Measurements from ENCODE around the gene DNAH8.
"Not testable (repeated sequence)": the region's sequence is repeated elsewhere in the genome, so short reads cannot be mapped to it uniquely, and the experiment has no call there.

Gene DNAH8

DNA sequence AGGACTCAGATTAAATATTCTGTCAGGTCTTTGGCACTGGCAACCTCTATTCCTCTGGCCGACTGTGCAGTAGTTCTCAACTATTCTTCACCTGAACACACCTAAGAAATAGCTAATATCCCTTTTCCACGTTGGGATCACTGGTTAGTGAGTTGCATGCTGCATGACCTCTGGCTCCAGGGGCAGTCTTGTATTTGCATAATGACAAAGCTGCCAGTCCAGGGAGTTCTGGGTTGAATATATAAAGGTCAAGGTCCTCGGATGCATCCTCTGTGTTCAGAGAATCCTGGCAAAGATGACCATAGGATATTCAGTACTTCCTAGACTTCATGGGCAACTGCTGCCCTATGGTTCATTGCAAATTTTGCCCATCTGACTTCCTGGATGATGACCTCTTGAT lies 131.2 kb downstream of the DNAH8 start:
- DNase-seq = no peak

DNA sequence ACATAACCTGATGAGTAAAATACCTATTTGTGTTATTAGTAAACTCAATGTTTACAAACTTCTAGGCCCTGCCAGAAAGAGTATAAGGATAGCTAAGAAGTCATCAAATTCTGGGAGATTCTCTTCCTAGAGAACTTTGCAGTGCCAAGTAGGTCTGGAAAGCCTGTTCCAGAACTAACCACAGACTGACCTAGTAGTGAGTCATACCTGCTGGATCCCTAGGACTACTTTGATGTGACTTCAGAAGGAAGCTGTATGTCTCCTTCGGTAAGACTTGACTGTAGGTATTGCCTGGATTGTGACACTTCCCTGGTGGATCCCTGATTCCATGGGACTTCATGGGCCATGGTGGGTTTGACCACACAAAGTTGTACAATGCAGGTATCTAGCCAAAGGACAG lies 131.7 kb downstream of the DNAH8 start:
- DNase-seq = no peak

DNA sequence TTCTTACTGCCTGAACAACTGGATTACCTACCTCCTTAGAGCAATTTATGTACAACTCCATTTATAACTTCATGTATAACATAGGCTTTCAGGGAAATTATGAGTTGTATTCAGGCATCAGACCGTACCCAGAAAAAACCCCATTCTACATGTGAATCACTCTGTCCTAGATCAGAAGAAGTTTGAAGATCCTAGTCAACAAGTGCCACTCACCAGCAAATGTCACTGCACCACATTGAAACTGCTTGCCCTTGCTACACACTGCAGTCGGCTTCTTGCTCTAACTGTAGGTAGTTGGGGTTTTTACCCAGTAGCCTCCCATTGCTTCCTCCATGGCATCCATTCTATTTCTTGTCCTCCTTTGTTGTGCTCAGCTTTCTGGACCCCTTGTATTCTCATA lies 132.4 kb downstream of the DNAH8 start:
- DNase-seq = no peak

DNA sequence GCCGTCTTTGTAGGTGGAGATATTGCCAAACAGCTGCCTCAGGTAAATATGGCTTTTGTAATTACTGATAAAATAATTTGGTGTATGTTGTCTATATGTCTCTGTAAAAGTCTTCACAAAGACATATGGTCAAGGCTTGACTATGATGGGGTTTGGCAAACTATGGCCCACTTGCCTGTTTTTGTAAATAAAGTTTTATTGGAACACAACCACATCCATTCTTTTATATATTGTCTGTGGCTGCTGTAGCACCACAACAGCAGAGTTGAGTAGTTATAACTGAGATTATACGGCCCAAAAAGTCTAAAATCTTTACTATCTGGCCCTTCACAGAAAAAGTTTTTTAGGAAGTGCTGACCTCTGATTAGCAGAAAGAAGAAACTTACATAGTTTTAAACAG lies 133.6 kb downstream of the DNAH8 start:
- no peak for DNase-seq

DNA sequence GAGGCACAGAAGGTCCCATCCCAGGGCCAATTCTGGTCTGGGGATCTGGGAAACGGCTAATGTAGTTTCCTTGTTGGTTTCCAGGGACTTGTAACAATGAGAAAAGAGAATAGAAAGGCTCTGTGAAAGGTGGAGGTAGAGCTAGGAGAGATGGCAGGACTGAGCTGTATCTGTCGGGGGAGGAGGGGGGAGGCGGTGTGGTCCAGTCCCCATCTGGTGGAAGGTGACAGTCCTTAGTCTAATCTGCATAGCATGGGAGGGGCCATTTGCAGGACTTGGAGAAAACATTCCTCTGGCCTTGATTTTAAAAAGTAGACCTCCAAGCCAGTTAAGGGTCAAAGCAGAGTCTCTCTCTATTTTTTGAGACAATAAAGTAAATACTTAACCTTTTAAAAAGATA lies 137.1 kb downstream of the DNAH8 start:
- no peak for DNase-seq

DNA sequence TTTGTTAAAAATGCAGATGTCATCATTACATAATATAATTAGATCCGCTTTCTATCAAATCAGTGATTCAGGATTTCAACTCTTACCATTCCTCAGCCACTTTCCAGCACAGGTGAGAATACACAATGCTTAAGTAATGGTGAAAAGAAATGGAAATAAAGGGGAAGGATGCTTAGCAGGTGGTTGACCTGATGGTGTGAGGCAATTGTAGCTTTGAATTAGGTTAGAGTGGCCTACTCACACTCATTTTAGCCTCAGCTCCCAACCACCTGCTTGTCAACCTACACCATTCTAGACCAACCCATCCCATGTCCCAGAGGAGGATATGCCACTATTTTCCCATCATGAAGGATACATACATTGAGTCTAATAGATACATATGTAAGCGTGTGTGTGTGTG lies 138.1 kb downstream of the DNAH8 start:
- DNase-seq = no peak

DNA sequence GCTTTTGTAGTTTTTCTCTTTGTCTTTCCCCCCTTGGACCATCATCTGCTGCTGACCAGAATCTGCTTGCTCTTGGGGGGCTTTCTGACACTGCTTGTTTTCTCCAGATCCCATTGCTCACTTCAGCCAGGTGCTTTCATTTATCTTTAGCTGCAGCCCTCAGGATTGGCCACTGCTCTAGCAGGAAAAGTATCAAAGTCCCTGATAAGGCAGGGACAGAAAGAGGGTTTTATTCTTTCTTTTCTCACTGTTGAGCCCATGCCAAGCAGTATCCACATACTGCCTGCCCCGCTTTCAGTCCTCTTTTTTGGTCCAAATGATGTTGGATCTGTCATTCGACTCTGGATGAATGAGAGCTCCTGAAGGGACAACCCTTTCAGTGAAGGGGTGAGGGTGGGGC lies 141.4 kb downstream of the DNAH8 start:
- DNase-seq = no peak

DNA sequence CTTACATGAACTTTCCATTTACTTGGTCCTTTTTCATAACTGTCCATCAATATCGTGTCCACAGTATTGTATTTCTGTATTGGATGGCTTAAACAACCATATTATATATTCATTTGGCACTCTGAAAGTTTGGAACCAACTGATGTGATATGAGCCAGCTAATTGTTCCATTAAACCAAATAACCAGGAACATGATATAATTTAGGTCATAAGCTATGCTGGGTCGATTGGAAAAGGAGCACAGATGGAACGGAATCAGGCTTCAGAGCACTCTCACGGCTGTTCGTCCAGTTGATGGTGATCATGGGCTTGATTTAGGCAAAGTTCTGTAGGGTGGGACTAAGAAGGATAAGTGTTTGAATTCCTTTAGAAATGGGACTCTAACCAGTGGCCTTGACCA lies 142.7 kb downstream of the DNAH8 start:
- DNase-seq = no peak

DNA sequence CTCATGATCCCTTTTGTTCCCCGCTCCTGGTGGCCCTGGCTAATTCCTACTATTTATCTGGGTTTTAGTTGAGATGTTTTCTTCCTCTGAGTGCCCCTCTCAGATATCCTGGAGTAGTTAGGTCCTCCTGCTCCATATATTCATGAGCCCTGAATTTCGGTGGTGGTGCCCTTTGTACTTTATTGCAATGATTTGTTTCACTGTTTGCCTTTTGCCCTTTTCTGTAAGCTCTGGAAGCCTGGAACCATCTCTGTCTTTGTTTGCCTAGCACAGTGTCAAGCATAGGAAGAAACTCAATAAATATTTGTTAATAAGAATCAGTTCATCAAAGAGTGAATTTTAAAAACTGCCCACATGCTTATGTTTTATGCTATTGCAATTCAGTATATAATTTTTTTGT lies 144.9 kb downstream of the DNAH8 start:
- DNase-seq = no peak

DNA sequence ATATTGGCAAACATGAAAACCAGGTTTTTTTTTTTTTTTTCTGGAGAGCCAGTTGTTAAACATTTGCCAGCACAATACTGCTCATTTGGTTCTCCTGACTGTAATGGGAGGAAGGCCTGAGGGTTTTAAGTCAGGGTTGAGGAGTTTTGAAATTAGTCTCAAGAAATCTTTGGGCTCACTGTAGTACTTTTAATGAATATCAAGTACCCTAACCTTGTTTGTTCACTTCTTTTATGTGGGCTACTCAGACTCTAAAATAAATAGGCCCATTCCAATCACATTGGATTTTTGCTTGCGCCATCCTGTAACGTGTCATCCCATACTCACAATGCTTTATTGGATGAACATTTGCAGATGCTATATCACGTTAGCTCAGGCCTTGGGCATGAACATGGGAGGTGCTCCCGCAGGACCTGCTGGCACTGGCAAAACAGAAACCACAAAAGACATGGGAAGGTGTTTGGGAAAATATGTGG lies 146.9 kb downstream of the DNAH8 start:
- no peak for DNase-seq

DNA sequence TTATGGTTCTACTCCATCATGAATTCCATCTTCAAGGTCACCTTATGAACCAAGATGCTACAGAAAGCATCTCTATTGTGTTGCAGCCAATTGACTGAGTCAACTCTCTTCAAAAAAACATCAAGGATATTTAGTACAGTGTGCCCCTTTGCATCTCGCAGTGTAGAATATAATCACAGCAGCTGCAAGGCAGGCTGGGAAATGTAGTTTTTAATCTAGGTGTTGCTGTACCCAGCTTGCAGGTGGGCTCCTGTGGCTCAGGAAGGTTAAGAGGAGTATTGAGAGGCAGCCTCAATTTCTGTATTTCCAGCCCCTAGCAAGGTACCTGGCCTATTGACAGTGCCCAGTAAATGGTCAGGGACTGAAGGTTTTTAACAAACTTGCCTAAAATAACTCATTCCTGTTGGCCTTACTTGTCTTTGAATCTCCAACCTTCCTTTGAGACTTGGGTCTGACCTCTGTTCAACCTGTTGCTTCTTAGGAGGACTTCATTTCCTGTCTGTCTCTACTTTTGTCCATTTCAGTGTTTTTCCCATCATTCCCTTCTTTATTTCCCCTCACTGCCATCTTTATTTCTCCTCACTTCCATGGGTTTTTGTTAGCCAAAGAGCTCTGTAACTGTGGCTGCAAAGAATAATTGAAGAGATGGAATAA lies 150.5 kb downstream of the DNAH8 start:
- DNase-seq = no peak

DNA sequence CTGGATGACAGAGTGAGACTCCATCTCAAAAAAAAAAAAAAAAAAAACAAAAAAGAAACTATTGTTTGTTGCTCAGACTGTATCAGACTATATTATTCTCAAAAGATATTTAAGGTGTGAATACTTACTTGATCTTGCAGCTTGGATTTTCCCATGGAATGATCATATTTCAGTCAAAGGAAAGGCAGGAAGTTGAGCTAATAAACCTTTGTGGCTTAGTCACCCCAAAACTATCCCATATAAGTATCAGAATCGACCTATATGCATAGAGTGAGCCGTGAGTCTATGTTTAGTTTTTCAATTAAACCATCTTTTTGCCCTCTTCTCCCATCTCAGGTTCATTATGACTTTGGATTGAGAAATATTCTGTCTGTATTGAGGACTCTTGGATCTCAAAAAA lies 152.6 kb downstream of the DNAH8 start:
- DNase-seq = no peak

DNA sequence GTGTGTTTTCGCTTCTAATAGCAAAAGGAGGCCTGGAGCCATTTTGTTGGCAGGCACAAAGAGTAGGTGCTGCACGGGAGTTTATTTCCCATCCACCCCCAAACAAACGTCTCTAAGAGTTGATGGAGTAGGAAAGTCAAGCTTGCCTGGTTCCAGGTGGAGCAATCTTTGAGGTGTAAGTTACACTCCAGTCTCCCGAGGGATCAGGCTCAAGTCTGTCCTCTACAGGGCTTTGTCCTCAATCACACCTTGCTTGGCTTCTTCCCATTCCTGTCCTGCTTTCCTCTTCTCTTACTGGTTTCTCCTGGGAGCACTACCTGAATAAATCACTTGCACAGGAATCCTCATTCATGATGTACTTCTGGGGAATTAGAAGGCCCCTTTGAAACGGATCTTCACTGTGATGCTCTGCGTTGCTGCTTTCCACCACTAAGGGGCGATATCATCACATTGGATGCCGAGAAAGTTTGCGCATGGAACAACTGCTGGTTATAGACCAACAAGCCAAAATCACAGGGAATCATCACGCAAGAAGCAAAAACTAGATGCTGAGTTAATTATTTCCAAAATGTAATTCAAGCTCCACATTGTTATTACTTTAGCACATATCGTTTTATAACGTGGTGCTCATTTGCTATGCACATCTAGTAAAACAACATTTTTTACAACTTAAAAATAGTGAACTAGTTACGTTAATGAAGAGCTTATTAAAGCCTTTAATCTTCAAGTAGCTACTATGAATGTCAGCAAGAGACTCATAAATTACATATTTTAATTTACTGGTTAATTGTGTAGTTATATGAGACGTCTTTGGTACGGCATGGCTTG lies 156.8 kb downstream of the DNAH8 start:
- peak; percentile 49 for DNase-seq

DNA sequence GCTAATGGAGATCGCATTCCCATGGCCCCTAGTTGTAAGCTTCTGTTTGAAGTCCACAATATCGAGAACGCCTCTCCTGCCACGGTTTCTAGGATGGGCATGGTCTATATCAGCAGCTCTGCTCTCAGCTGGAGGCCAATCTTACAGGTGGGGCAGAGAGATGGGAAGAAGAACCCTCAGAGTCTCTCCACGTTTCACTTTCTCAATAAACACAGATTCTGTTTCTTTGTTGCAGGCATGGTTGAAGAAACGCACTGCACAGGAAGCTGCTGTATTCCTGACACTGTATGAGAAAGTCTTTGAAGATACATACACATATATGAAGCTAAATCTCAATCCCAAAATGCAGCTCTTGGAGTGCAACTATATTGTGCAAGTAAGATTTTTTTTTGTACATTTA lies 157.9 kb downstream of the DNAH8 start:
- no peak for DNase-seq

DNA sequence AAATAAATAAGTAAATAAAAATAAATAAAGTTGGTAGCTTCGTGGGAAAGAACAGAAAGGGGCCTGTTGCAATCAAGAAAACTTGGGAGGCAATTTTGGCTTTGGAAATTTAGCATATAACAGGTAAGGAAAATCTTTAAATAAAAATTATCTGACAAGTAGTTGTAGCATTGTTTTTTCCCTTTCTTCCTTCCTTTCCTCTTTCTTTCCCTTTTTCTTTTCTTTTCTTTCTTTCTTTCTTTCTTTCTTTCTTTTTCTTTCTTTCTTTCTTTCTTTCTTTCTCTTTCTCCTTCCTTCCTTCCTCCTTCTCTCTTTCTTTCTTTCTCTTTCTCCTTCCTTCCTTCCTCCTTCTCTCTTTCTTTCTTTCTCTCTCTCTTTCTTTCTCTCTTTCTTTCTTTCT lies 158.7 kb downstream of the DNAH8 start:
- DNase-seq = not testable (repeated sequence)

DNA sequence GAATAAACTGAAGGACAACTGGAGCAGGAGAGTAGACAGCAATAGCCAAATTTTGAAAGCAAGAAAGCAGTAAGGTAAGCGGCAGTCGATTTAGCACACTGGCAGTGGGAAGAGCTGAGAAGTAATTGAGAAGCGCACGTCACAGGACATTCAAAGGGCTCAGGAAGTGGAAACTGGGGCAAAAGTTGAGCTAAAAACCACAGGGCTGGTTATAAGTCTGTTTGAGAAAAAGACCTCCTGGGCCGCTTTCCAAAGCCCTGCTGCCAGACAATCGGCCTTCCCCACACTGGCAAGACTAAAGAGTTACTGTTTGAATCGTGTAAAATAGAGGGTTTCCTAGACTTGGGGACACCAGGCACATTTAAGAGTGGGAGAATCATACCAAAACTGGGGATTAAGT lies 161.4 kb downstream of the DNAH8 start:
- peak; percentile 65 for DNase-seq

DNA sequence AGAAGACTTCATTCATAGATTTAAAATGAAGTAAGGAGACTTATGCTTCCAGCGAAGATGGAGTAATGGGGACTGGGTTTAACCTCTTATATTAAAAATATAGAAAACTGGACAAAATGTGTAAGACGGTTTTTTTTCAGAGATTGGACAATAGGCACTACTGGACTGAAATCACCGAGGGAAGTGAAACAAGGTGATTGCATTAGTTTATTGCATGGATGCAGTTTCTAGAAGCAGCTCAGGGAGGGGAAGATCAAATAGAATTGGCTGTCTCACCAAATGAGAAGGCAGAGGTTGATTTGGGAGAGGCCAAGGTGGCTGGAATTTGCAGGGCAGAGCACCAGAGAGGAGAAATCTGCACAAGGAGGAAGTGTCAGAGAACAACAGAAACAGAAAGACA lies 162.6 kb downstream of the DNAH8 start:
- no peak for DNase-seq

DNA sequence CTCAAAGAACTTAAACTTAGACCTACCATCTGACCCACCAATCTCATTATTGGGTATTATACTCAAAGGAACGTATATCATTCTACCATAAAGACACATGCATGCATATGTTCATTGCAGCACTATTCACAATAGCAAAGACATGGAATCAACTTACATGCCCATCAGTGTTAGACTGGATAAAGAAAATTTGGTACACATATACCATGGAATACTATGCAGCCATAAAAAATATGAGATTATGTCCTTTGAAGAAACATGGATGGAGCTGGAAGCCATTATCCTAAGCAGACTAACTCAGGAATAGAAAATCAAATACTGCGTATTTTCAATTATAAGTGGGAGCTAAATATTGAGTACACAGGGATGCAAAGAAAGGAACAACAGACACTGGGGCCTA lies 167.0 kb downstream of the DNAH8 start:
- no peak for DNase-seq

DNA sequence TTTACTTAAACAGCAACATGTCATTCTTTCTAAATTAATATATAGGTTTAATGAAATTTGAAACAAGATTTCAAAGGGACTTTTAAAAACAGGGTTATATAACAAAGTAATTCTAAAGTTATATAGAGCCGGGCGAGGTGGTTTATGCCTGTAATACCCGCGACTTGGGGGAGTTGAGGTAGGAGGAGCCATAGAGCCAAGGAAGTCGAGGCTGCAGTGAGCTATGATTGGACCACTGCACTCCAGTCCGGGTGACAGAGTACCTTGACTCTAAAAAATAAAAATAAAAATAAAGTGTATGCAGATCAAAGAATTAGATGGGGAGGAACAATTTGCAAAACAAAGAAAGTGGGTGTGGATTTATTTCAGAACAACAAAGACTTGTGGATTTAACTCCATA lies 182.4 kb downstream of the DNAH8 start:
- DNase-seq = no peak

DNA sequence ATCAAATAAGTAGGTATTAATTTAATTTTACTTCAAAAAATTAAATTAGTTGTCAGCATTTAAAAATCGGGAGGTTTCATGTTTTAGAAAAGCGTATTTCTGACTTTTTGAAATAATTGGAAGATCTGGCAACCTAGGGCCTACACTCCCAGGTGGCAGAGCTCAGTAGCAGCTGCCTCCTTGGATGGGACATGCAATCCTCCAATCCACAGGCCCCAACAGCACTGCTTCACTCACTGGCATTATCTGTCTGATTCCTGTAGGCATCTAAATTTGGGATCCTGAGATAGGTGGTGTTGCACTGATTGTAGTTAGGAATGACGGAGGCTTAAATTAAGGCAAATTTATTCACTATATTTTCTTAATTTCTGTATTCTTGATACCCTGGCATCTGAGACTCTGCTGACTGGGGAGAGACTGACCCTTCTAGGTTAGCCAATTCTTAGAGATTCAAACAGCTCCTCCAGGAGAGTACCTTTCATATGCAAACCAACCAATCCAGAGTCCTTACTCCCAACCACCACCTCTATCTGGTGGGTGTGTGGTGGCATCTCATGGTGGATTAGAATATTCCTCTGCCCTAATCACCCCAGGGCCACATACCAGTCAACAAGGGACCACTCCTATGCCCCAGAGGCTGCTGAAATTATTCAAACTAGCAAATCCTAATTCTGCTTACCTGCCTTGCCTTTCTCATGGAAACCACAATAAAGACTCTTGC lies 186.9 kb downstream of the DNAH8 start:
- no peak for DNase-seq

DNA sequence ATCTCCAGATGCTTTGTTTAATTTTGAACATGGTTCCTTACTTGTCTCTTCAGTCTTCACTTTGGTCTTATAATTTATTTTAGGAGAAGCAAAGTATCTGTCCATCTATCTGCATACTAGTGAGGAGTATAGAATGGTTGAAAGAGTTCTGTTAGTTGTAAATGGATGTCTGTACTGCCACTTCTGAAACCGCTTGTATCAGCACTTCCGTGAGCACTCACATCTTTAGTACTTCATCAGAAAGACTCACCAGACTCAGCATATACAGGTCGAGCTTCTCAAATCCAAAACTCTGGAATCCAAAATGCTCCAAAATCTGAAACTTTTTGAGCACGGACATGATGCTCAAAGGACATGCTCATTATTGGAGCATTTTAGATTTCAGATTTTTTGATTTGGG lies 191.5 kb downstream of the DNAH8 start:
- no peak for DNase-seq

DNA sequence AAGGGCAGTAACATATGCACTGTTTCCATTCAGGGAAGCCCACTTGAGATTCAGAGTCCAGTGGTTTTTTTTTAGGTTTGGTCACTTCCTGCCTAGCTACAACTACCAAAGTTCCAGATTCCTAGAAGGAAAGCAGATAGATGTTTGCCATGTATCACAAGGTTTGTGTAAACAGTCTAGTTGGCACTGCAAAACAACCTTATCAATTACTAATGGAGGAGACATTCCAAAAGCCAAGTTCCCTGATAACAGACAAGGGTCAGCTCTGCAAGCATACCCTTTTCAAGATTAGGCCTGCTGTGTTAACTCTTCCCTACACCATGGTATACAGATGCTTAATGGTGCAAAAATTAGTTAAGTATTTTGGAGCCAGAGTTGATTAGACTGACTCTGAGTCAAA lies 192.2 kb downstream of the DNAH8 start:
- DNase-seq = no peak

DNA sequence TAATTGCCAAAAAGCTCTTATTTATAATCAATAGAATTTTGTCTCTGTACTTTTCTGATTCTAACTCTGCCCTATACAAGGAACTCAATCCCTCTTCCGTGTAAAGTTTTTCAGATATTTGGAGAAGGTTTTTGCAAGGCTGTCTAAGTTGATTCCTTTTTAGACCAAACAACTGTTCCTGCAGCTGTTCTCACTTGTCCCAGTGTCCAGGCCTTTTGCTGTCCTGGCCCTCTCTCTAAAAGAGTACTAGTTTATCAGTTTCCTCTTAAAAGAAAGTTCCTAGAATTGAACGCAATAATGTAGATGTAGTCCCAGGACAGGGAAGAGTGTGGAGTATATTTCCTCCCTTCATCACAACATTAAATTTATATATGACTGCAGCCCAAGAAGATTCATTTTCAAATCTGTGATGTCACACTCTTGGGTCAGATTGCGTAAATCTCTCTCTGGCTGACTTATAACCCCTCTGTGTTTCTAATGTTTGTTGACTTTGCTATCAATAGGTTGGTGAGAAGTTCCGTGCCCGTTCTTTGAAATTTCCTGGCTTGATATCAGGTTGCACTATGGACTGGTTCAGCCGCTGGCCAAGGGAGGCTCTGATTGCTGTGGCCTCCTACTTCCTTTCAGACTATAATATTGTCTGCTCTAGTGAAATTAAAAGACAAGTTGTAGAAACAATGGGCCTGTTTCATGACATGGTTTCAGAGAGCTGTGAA lies 194.1 kb downstream of the DNAH8 start:
- DNase-seq = no peak
